Right lobe of liver (tissue), 4 donors: ENCODE data around the gene TNFRSF1A.

ENCODE experiments used
- POLR2A ChIP-seq: fragments of 450-650 bp; IDR thresholded peaks from one replicate; pipeline ENCODE4 v1.6.1; 2017; ENCODE audit warnings: antibody characterized with exemption, mild to moderate bottlenecking
- TF ChIP-seq, protein P1 (sequence below), 4 donors: fragments of 200-600 bp in 3 of 4; fragments of 450-650 bp in 1 of 4; IDR thresholded peaks; one replicate each; pipeline versions ENCODE4 v1.5.1 to v1.8.0; 2016 to 2022; ENCODE audit warnings: antibody characterized with exemption in 4 of 4, mild to moderate bottlenecking in 2 of 4
- donor health status: DM: no; HTN: no; CAD: no.
- donor health status: DM: no; HTN: no; CAD: no.
- donor health status: DM: no; HTN: yes; CAD: no.

DNA sequence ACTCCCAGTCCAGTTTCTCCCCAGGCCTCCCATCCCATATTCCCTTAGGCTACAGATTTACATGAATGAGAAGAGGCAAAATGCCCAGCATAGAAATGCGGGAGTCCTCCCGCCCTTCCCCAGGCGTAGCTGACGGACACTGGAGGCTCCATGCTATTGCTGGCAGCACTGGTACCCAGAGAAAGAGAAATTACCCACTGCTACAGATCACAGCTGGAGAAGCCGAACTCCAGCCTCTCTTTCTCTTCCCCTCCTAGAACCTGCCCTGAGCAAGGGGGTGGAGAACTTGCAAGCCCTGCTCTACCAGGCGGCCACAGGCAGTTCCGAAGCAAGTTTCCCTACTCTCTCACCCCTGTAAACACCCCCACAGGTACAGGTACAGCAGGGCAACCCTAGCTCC lies 45.7 kb upstream of the TNFRSF1A start:
- TF ChIP-seq, protein P1, sequence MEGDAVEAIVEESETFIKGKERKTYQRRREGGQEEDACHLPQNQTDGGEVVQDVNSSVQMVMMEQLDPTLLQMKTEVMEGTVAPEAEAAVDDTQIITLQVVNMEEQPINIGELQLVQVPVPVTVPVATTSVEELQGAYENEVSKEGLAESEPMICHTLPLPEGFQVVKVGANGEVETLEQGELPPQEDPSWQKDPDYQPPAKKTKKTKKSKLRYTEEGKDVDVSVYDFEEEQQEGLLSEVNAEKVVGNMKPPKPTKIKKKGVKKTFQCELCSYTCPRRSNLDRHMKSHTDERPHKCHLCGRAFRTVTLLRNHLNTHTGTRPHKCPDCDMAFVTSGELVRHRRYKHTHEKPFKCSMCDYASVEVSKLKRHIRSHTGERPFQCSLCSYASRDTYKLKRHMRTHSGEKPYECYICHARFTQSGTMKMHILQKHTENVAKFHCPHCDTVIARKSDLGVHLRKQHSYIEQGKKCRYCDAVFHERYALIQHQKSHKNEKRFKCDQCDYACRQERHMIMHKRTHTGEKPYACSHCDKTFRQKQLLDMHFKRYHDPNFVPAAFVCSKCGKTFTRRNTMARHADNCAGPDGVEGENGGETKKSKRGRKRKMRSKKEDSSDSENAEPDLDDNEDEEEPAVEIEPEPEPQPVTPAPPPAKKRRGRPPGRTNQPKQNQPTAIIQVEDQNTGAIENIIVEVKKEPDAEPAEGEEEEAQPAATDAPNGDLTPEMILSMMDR (IDR thresholded peaks at IDR 0.05), result no peak
- no peak for TF ChIP-seq POLR2A
